ENCODE data around the gene GOLGA6L10. TPM values are rescaled to one million over a fixed set of nuclear protein-coding genes. Genes with fewer than 3 reads are reported as not detected.
"Not testable (repeated sequence)": the region's sequence is repeated elsewhere in the genome, so short reads cannot be mapped to it uniquely, and the experiment has no call there.

GOLGA6L10 gene
- total and polyA plus RNA-seq, 2 experiments from 2014 or later = 0.07 to 0.23 TPM

DNA sequence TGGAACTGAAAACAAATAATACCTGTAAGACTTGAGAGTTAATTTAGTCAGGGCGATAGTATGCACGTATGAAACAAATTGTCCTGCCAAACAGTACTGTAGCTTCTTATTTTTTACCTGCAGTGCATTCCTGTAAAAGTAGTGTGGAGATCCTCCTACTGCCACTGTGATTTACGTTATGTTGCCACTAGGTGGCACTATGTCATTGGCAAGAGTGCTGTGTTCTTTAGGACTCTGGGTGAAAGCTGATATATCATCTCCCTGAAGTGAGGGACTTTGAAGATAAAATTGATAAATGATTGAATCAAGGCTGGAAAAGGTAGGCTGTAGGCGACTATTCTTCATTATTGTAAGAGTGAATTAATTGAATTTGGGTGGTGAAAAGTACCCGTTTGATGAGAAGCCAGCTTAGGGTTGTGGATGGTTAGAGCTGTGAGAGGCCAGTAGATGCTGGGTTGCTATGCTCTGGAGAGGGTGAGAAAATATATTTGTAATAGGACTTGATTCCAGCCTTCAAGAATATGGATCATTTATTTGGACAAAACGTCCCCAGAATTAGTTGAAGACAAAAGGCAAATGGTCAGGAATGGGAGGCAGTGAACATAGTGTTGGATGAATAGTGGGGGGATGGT is 16.5 kb upstream of the GOLGA6L10 start:
- not testable (repeated sequence) for H3K27ac ChIP-seq (ENCODE audit: low read depth); H3K27me3 ChIP-seq (ENCODE audit: insufficient read depth); H3F3A ChIP-seq (replicated peaks; ENCODE audit: low read depth); DNase-seq (ENCODE audit: low spot score); H3K36me3 Mint-ChIP-seq (ENCODE audit: low read depth); H3K27me3 Mint-ChIP-seq (ENCODE audit: insufficient read depth, low read depth, poor library complexity); H3K4me1 Mint-ChIP-seq; H4K20me1 ChIP-seq (replicated peaks; ENCODE audit: insufficient read depth); H3K4me2 ChIP-seq; H2AFZ ChIP-seq; H3K9me3 Mint-ChIP-seq; H3K27ac Mint-ChIP-seq; H3K9me2 ChIP-seq (ENCODE audit: insufficient read depth); H3K4me1 ChIP-seq (ENCODE audit: insufficient read depth); H3K4me3 ChIP-seq; H3K4me3 Mint-ChIP-seq; H3K36me3 ChIP-seq (ENCODE audit: insufficient read depth)
- TF ChIP-seq, protein P1, sequence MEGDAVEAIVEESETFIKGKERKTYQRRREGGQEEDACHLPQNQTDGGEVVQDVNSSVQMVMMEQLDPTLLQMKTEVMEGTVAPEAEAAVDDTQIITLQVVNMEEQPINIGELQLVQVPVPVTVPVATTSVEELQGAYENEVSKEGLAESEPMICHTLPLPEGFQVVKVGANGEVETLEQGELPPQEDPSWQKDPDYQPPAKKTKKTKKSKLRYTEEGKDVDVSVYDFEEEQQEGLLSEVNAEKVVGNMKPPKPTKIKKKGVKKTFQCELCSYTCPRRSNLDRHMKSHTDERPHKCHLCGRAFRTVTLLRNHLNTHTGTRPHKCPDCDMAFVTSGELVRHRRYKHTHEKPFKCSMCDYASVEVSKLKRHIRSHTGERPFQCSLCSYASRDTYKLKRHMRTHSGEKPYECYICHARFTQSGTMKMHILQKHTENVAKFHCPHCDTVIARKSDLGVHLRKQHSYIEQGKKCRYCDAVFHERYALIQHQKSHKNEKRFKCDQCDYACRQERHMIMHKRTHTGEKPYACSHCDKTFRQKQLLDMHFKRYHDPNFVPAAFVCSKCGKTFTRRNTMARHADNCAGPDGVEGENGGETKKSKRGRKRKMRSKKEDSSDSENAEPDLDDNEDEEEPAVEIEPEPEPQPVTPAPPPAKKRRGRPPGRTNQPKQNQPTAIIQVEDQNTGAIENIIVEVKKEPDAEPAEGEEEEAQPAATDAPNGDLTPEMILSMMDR (conservative IDR thresholded peaks at IDR 0.05; ENCODE audit: low read depth in 2 of 2) = peak in 1 of 2 experiments; percentile 49; a peak in 2 of 4 replicates
- peak; percentile 92 for ATAC-seq
- H3K79me2 ChIP-seq (replicated peaks; ENCODE audit: insufficient read depth) = peaks cover 20% of the 10 kb centered on the region

DNA sequence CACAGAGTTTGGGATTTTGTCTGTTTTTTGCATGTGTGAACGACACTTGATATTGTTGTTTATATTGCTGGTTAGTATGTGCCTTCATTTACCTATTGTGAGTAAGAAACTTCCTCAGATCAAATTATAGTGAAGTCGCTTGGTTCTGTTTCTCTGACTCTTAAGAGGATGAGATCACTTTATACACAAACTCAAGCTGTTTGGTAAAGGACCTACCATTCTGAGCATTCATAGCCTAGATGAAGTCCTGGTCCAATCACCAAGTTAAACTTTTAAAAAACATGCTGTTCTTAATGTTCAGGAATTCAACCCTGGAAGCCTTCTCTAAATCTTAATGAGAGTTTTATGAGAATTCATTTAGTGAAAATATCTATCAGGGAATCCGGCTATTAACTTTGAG is 15.3 kb upstream of the GOLGA6L10 start:
- ATAC-seq; H3K27me3 Mint-ChIP-seq (ENCODE audit: insufficient read depth, low read depth, poor library complexity); H3K4me3 ChIP-seq; H3K4me1 ChIP-seq (ENCODE audit: insufficient read depth); DNase-seq (ENCODE audit: low spot score); H3K27ac Mint-ChIP-seq; H3K27me3 ChIP-seq (ENCODE audit: insufficient read depth); H3K4me1 Mint-ChIP-seq; H3K36me3 Mint-ChIP-seq (ENCODE audit: low read depth); H3K4me2 ChIP-seq; H4K20me1 ChIP-seq (replicated peaks; ENCODE audit: insufficient read depth); H3K36me3 ChIP-seq (ENCODE audit: insufficient read depth); H3K27ac ChIP-seq (ENCODE audit: low read depth); H3K9me3 Mint-ChIP-seq; H3K9me2 ChIP-seq (ENCODE audit: insufficient read depth); H3K4me3 Mint-ChIP-seq; H2AFZ ChIP-seq; H3F3A ChIP-seq (replicated peaks; ENCODE audit: low read depth): not testable (repeated sequence)
- peaks cover 12% of the 10 kb centered on the region for H3K79me2 ChIP-seq (replicated peaks; ENCODE audit: insufficient read depth)

DNA sequence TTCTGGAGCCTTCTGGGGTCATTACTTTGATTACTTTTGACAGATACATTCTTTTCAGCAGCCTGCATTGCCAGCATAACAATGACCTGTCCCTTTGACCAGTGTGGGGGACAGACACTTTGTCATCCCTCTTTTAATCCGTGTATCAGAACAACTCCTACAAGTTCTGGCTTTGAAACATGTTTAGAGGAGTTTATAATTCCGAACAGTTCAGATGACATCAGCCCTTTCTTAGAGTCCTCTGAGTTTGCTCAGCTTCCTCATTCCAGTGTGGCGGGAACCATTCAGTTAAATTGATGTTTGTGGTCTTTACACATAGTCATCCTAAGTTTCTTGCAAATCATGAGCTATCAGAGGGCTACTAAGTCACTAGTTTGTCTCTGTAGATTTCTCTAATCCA is 13.5 kb upstream of the GOLGA6L10 start:
- not testable (repeated sequence) for H3K27me3 ChIP-seq (ENCODE audit: insufficient read depth); H3K4me1 ChIP-seq (ENCODE audit: insufficient read depth); H3K36me3 Mint-ChIP-seq (ENCODE audit: low read depth); H3K4me1 Mint-ChIP-seq; DNase-seq (ENCODE audit: low spot score); H3K4me3 ChIP-seq; H3K9me3 Mint-ChIP-seq; H3K36me3 ChIP-seq (ENCODE audit: insufficient read depth); H3F3A ChIP-seq (replicated peaks; ENCODE audit: low read depth); H4K20me1 ChIP-seq (replicated peaks; ENCODE audit: insufficient read depth); ATAC-seq; H3K27ac Mint-ChIP-seq; H3K4me2 ChIP-seq; H3K27ac ChIP-seq (ENCODE audit: low read depth); H3K9me2 ChIP-seq (ENCODE audit: insufficient read depth); H2AFZ ChIP-seq; H3K79me2 ChIP-seq (replicated peaks; ENCODE audit: insufficient read depth); H3K4me3 Mint-ChIP-seq; H3K27me3 Mint-ChIP-seq (ENCODE audit: insufficient read depth, low read depth, poor library complexity)

DNA sequence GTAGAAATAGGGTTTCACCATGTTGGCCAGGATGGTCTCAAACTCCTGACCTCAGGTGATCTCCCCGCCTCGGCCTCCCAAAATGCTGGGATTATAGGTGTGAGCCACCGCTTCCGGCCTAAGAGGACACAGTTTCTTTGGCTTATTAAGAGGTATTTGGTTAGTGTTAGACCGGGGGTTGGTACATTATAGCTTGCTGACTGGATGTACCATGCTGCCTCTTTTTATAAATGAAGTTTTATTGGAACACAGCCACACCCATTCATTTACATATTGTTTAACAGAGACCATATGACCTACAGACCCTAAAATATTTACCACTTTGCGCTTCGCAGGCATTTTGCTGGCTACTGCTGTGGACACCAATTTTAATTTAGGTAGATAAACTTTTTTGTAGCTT is 11.3 kb upstream of the GOLGA6L10 start:
- not testable (repeated sequence) for H3K4me3 Mint-ChIP-seq; H3K36me3 Mint-ChIP-seq (ENCODE audit: low read depth); H3K27me3 ChIP-seq (ENCODE audit: insufficient read depth); H4K20me1 ChIP-seq (replicated peaks; ENCODE audit: insufficient read depth); ATAC-seq; H3K4me1 ChIP-seq (ENCODE audit: insufficient read depth); H3K4me2 ChIP-seq; H3K27ac ChIP-seq (ENCODE audit: low read depth); H3K4me1 Mint-ChIP-seq; H3K27me3 Mint-ChIP-seq (ENCODE audit: insufficient read depth, low read depth, poor library complexity); H3K4me3 ChIP-seq; H3K36me3 ChIP-seq (ENCODE audit: insufficient read depth); H3K9me3 Mint-ChIP-seq; H3K27ac Mint-ChIP-seq; H3K9me2 ChIP-seq (ENCODE audit: insufficient read depth); DNase-seq (ENCODE audit: low spot score); H2AFZ ChIP-seq; H3F3A ChIP-seq (replicated peaks; ENCODE audit: low read depth)
- peaks cover 10% of the 10 kb centered on the region for H3K79me2 ChIP-seq (replicated peaks; ENCODE audit: insufficient read depth)

DNA sequence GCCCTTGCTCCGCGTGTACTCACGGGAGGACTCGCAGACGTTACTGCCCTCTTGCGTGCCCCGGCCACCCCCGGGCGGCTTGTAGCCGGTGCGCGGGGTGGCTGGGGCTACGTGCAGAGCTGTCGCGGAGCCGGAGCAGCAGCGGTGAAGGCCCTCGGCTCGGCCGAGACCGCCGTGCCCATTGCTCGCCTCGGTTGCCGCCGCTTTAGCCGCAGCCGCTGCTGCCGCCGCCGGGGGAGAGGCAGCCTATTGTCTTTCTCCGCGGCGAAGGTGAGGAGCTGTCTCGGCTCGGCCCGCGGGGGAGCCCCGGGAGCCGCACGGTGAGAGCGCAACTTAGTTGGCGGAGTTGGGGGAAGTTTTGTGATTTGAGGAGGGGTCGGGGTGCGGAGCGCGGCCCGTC is 5.8 kb upstream of the GOLGA6L10 start:
- not testable (repeated sequence) for H3K4me2 ChIP-seq; H3K36me3 Mint-ChIP-seq (ENCODE audit: low read depth); H3K4me1 ChIP-seq (ENCODE audit: insufficient read depth); H3K9me3 Mint-ChIP-seq; H3K4me3 Mint-ChIP-seq; H3K79me2 ChIP-seq (replicated peaks; ENCODE audit: insufficient read depth); H4K20me1 ChIP-seq (replicated peaks; ENCODE audit: insufficient read depth); H3K9me2 ChIP-seq (ENCODE audit: insufficient read depth); H3K27ac ChIP-seq (ENCODE audit: low read depth); ATAC-seq; H2AFZ ChIP-seq; H3K36me3 ChIP-seq (ENCODE audit: insufficient read depth); H3K27me3 Mint-ChIP-seq (ENCODE audit: insufficient read depth, low read depth, poor library complexity); H3K4me3 ChIP-seq; H3K4me1 Mint-ChIP-seq; H3K27ac Mint-ChIP-seq; H3F3A ChIP-seq (replicated peaks; ENCODE audit: low read depth); DNase-seq (ENCODE audit: low spot score); H3K27me3 ChIP-seq (ENCODE audit: insufficient read depth)

DNA sequence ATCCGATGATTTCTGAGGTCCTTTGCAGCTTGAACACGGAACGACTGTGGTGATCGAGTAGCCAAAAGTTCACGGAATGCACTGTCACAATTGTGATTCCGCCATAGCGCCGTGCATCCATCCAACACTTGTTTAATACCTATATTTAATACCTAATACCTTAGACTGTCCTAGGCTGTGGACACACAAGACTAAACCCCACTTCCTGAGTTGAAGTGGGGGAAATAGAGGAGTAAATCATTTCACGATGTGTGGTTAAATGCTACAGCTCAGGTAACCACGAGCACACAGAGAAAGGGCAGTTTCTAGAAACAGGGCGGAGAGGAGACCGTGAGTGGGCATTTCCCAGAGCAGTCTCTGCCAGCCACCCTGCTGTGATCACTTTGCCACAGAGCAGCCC is 5.3 kb upstream of the GOLGA6L10 start:
- not testable (repeated sequence) for H3K27me3 ChIP-seq (ENCODE audit: insufficient read depth); H3K9me2 ChIP-seq (ENCODE audit: insufficient read depth); H3F3A ChIP-seq (replicated peaks; ENCODE audit: low read depth); H3K79me2 ChIP-seq (replicated peaks; ENCODE audit: insufficient read depth); H3K4me1 ChIP-seq (ENCODE audit: insufficient read depth); H3K27ac Mint-ChIP-seq; H3K36me3 ChIP-seq (ENCODE audit: insufficient read depth); H3K36me3 Mint-ChIP-seq (ENCODE audit: low read depth); H3K4me1 Mint-ChIP-seq; H3K4me3 Mint-ChIP-seq; H3K9me3 Mint-ChIP-seq; ATAC-seq; H4K20me1 ChIP-seq (replicated peaks; ENCODE audit: insufficient read depth); H3K27ac ChIP-seq (ENCODE audit: low read depth); H2AFZ ChIP-seq; DNase-seq (ENCODE audit: low spot score); H3K27me3 Mint-ChIP-seq (ENCODE audit: insufficient read depth, low read depth, poor library complexity)
- Histone ChIP-seq H3K4me3 (peak overlapping the region; percentile 50), H3K4me2 (peak overlapping the region; percentile 71; the same call in 1 of the 2 replicates)

All from GM23338 (cell line).